ENCODE results near the gene GINS3.

Gene GINS3

DNA sequence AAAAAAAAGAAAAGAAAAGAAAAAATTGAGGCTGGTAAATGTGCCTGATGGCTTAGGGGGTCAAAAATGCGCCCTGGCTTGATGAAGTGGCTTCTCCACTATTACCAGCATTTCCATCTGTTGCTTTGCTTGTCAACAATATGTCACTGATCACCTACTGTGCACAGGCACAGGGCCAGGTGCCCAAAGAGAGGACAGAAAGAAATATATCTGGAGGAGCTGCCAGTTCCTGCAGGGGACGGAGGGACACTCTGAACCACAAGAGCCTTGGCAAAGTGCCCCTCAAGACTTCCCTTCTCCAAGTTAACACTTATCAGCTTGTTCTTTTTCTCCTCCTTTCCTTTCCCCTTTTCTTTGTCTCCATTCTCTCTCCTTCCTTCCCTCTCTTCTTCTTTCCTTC, 34.7 kb downstream of the GINS3 start:
- no peak for DNase-seq

- peak; percentile 46 for DNase-seq
Measured at GRCh38 chr16:58428621-58429542, 36.6 kb downstream of the GINS3 start.

- DNase-seq: no peak
Measured at GRCh38 chr16:58430718-58431117, 38.4 kb downstream of the GINS3 start.

- DNase-seq: no peak
Measured at GRCh38 chr16:58433569-58433951, 41.3 kb downstream of the GINS3 start.

DNA sequence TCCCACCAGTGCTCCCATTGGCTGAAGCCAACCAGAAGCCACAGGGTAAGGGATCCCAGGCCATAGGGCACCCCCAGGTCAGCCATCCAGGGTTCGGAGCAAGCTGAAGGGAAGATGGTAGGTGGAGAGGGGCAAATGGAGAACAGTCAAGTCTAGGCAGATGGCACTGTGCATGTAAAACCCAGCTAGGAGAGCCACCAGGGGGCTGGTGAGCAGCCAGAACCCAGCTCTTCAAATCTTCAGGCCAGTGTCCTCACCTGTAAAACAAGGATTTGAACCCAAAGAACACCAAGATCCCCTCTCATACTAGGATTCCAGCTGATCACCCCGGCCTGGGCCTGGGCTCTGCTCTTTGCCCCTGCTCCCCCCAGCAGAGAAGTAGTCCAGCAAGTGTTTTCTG, 43.5 kb downstream of the GINS3 start:
- DNase-seq: no peak

- DNase-seq: no peak
Measured at GRCh38 chr16:58440131-58440530, 47.9 kb downstream of the GINS3 start.

GRCh38 chr16:58442547-58442946, 50.3 kb downstream of the GINS3 start:
- no peak for DNase-seq

DNA sequence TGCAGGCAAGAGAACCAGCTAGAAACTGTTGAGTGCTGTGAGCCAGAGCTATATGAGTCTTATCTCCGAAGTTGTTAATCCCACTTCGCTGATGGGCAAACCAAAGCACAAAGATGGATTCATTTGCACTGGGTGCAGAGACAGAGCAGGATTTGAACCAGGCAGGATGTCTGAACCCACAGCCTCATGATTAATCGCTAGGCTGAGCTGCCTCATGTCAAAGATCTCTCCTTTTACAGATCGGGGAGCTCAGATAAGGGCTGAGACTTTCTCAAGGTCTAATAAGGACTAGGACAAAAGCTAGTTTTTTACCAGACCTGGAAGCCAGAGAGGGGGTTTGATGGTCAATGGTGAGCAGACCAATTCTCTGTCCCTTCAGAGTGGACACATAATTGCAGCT, 51.5 kb downstream of the GINS3 start:
- no peak for DNase-seq

- no peak for DNase-seq
Measured at GRCh38 chr16:58444265-58444664, 52.0 kb downstream of the GINS3 start.

- DNase-seq: no peak
Measured at GRCh38 chr16:58448890-58449289, 56.6 kb downstream of the GINS3 start.

DNA sequence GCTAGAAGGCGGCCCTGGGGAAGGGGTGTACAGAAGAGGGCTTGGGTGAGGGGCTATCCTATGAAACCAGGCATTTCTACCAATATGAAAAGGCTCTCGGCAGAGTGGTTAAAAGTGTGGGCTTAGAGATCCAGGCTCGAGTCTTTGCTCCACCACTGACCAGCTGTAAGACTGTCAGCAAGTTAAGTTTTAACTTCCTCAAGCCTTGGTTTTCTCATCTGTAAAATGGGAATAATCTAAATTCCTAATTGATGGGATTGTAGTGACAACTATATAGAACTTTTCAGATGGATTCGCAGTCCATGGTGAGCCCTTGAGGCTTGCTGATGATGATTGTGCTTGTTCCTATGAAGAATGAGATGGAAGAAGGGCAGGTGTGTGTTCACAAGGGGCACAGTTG, 57.0 kb downstream of the GINS3 start:
- DNase-seq: no peak

DNA sequence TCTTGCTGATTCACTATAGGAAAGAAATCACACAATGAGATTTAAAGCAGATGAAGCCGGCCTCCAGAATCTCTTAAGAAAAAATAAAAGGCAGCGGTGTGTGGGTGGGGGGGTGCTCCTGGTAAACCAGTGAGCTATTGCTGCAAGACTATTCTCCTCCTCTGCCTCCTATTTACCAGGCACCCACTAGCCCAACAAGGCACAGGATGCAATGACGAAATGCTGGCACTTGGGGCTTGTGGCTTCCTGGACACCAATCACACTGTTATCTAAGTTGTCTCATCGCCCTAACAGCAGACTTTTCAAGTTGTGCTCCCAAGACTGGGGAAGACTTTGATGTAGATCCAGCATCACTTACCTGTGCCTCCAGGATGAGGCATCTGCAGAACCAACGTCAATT, 57.5 kb downstream of the GINS3 start:
- no peak for DNase-seq

- no peak for DNase-seq
Measured at GRCh38 chr16:58450590-58450989, 58.3 kb downstream of the GINS3 start.

- DNase-seq: no peak
Measured at GRCh38 chr16:58451265-58451689, 59.0 kb downstream of the GINS3 start.

GRCh38 chr16:58451945-58452401, 59.7 kb downstream of the GINS3 start:
- peak; percentile 83 for DNase-seq

DNA sequence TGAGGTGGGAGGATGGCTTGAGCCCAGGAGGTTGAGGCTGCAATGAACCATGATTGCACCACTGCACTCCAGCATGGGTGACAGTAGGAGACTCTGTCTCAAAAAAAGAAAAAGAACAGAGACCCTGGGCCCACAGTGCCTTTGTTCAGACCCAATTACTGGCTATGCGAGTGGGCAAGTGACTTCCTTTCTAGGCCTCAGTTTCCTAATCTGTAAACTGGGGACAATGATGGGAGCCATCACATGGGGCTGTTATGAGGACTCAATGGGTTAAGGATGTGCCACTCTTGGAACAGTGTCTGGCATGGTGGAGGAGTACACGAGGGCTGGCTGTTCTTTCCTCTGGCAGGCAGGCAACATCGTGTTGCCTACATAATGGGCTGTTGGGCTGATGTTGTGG, 60.4 kb downstream of the GINS3 start:
- no peak for DNase-seq

GRCh38 chr16:58454178-58454577, 61.9 kb downstream of the GINS3 start:
- no peak for DNase-seq

GRCh38 chr16:58454856-58455255, 62.6 kb downstream of the GINS3 start:
- no peak for DNase-seq
